Panc1 (cell line): ENCODE results near the gene TOGARAM2.

ENCODE experiments used
- CTCF ChIP-seq: fragments of 450-650 bp; IDR thresholded peaks from 2 replicates; pipeline ENCODE4 v1.5.1; 2017; ENCODE audit warnings: mild to moderate bottlenecking
- SIN3A ChIP-seq: IDR thresholded peaks from 2 replicates; pipeline ENCODE4 v1.6.1; 2012; ENCODE audit warnings: low read depth, mild to moderate bottlenecking, low read length, moderate library complexity, borderline replicate concordance; ENCODE audit not compliant: insufficient read depth
- TCF7L2 ChIP-seq: IDR thresholded peaks from 2 replicates; pipeline ENCODE4 v1.6.1; 2011; ENCODE audit warnings: mild to moderate bottlenecking, low read depth, low read length, inconsistent platforms

- TF ChIP-seq SIN3A (no peak), CTCF (no peak), TCF7L2 (no peak)
Measured at GRCh38 chr2:28991460-28991859, 10.4 kb downstream of the TOGARAM2 start.
